Lower lobe of right lung (tissue), 2 donors: ENCODE data around the gene MGMT. TPM values are rescaled to one million over a fixed set of nuclear protein-coding genes. Genes with fewer than 3 reads are reported as not detected.

ENCODE experiments used
- ATAC-seq, 2 donors: fragments of 200-7000 bp; cut with Tn5 transposase; one replicate each; pipeline ENCODE4 v1.9.1; 2020 to 2022; ENCODE audit warnings: mild to moderate bottlenecking in 2 of 2, moderate library complexity in 2 of 2
- DNase-seq: peaks from one replicate; pipeline ENCODE4 v3.0.0-alpha.2; 2020
- H3K27ac ChIP-seq: fragments of 200-600 bp; one replicate; pipeline ENCODE4 v1.8.0; 2022
- H3K27me3 ChIP-seq: fragments of 200-600 bp; one replicate; pipeline ENCODE4 v1.8.0; 2022; ENCODE audit warnings: low read depth
- H3K36me3 ChIP-seq: fragments of 200-600 bp; one replicate; pipeline ENCODE4 v1.8.0; 2022; ENCODE audit warnings: mild to moderate bottlenecking
- H3K4me1 ChIP-seq: fragments of 200-600 bp; one replicate; pipeline ENCODE4 v1.8.0; 2022
- H3K4me3 ChIP-seq: fragments of 200-600 bp; one replicate; pipeline ENCODE4 v1.8.0; 2022; ENCODE audit warnings: mild to moderate bottlenecking
- H3K9me3 ChIP-seq: fragments of 200-600 bp; one replicate; pipeline ENCODE4 v1.8.0; 2022
- CTCF ChIP-seq: fragments of 200-600 bp; IDR thresholded peaks from one replicate; pipeline ENCODE4 v1.8.0; 2022; ENCODE audit warnings: antibody characterized with exemption, mild to moderate bottlenecking
- intact Hi-C: fragments of 100-400 bp; cut with DNase I; formaldehyde crosslinking; loops from one replicate; pipeline ENCODE4 v1.11.0; 2022
- total RNA-seq: library from RNA; stranded (reverse); fragmentation: NEBNext Ultra II Directional; extraction: Animal tissue kit (Norgen Biotek cat#: 25700); gene quantifications from one replicate; pipeline ENCODE4 v1.2.1, GENCODE V29; 2021
- donor health status: DM: no; HTN: yes; CAD: no; lungs with severe emphysema.

MGMT gene
- total RNA-seq, 1 donor from 2014 or later = 19.9 TPM

GRCh38 chr10:129474642-129475041 is 7.6 kb downstream of the MGMT start:
- no peak for TF ChIP-seq CTCF
- intact Hi-C loops = no loop called here

DNA sequence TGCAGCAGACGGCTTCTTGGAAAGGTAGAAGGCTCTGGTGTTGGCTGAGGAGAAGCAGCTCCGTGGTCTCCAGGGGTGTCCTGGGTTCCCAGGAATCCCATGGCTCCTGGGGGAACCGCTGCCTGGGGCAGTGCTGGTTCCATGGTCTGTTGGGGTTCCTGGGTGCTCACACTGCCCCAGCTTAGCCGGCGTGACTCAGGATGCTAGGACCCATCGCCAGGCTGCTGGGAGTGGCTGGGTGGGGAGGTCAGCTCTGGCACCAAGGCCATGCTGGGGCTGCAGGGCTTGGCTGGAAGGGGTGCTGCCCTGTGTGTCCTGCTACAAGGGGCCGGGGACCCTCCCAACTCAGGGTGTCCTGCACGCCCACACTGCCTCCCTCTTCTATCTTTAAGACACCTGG is 9.4 kb downstream of the MGMT start:
- no peak for TF ChIP-seq CTCF
- H3K9me3 ChIP-seq = no peaks in the 10 kb centered on the region
- no peaks in the 10 kb centered on the region for H3K27me3 ChIP-seq
- DNase-seq = no peak
- intact Hi-C loops = no loop called here
- no peak for ATAC-seq
- no peaks in the 10 kb centered on the region for H3K4me1 ChIP-seq
- no peak overlapping the region for H3K4me3 ChIP-seq
- no peak overlapping the region for H3K27ac ChIP-seq
- H3K36me3 ChIP-seq = no peaks in the 10 kb centered on the region

More at GRCh38 chr10:129474642-129475041, 7.6 kb downstream of the MGMT start:
- H3K4me1 ChIP-seq = no peaks in the 10 kb centered on the region
- H3K36me3 ChIP-seq = no peaks in the 10 kb centered on the region
- DNase-seq = no peak
- no peak overlapping the region for H3K4me3 ChIP-seq
- H3K27me3 ChIP-seq = no peaks in the 10 kb centered on the region
- no peak for ATAC-seq
- no peak overlapping the region for H3K27ac ChIP-seq
- H3K9me3 ChIP-seq = no peaks in the 10 kb centered on the region

DNA sequence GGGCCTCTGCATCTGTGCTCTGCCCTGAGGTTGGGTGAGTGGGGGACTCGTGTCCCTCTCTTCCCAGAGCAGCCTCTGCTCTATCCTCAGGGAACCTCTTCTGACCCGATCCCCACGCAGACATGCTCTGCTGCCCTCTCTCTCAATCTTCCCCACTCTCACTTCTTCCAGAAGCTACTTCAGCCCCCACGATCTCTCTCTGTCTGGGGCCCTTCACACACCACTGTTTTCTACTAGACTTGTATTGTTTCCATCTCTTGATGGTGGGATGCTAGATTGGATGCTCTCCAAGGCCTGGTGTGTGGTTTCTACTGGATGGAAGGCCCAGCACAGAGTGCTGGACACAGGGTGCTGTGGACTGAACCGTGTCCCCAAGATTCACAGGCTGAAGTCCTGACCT is 10.0 kb downstream of the MGMT start:
- H3K4me1 ChIP-seq = no peaks in the 10 kb centered on the region
- no peak for ATAC-seq
- intact Hi-C loops = no loop called here

GRCh38 chr10:129481641-129482040 is 14.6 kb downstream of the MGMT start:
- intact Hi-C loops = no loop called here
- TF ChIP-seq CTCF = no peak
- no peak overlapping the region for H3K27ac ChIP-seq
- no peak overlapping the region for H3K4me3 ChIP-seq
- H3K36me3 ChIP-seq = no peaks in the 10 kb centered on the region
- ATAC-seq (no peak), DNase-seq (no peak)
- peaks cover 35% of the 10 kb centered on the region for H3K9me3 ChIP-seq
- no peaks in the 10 kb centered on the region for H3K27me3 ChIP-seq
- no peaks in the 10 kb centered on the region for H3K4me1 ChIP-seq

More for the DNA sequence above, 10.0 kb downstream of the MGMT start:
- no peaks in the 10 kb centered on the region for H3K36me3 ChIP-seq
- DNase-seq = no peak
- no peak for TF ChIP-seq CTCF
- H3K27ac ChIP-seq = no peak overlapping the region
- no peak overlapping the region for H3K4me3 ChIP-seq
- H3K9me3 ChIP-seq = peaks cover 5% of the 10 kb centered on the region
- no peaks in the 10 kb centered on the region for H3K27me3 ChIP-seq

- no peak overlapping the region for H3K4me3 ChIP-seq
- TF ChIP-seq CTCF = no peak
- no peaks in the 10 kb centered on the region for H3K27me3 ChIP-seq
- peaks cover 35% of the 10 kb centered on the region for H3K9me3 ChIP-seq
- intact Hi-C loops = no loop called here
- H3K27ac ChIP-seq = no peak overlapping the region
- no peaks in the 10 kb centered on the region for H3K36me3 ChIP-seq
- no peak for ATAC-seq
- DNase-seq = no peak
- H3K4me1 ChIP-seq = no peaks in the 10 kb centered on the region
Measured at GRCh38 chr10:129483430-129484010, 16.5 kb downstream of the MGMT start.
